MV-4-11 (cell line): Measurements from ENCODE around the gene GJA3.

Source experiments
- DNase-seq: peaks from one replicate; lab custom pipeline; 2025; lab: John Stamatoyannopoulos, UW

GJA3 gene

DNA sequence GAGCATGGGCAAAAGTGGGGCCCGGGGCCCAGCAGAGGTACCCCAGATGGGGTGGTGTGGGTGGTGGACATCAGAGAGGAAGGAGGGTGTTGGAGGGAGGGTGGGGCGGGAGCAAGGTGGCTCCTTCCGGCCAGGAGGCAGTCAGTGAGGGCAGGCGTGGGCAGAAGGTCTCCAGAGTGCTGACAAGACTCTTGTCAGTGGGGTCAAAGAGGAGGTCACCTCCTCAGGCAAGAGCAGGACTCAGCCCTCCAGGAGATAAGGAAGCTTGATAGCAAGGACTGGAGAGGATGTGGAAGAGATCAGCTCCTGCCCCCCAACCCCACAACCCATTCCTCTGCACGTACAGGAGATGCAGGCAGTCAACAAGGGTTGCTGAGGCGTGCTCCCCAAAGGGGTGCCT is 9.8 kb downstream of the GJA3 start:
- no peak for DNase-seq

DNA sequence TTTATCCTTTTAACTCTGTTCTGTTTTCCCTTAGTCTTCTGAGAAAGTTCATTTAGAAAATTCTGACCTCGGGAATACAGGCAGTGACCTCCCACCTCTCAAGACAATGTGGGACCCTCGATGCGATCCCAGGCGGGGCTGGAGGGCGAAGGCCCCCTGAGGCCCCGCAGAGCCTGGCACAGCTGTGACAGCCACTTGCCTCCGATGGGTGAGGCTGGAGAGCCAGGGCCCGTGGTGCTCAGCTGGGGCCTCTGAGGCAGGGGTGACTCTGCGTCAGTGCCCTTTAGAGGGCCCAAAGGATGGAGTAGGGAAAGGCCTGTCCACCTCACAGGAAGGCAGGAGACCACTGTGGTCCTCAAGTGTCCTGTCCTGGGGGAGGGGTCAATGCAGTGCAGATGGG is 10.3 kb downstream of the GJA3 start:
- no peak for DNase-seq

- DNase-seq = no peak
Measured at GRCh38 chr13:20149762-20150161, 11.1 kb downstream of the GJA3 start.

DNA sequence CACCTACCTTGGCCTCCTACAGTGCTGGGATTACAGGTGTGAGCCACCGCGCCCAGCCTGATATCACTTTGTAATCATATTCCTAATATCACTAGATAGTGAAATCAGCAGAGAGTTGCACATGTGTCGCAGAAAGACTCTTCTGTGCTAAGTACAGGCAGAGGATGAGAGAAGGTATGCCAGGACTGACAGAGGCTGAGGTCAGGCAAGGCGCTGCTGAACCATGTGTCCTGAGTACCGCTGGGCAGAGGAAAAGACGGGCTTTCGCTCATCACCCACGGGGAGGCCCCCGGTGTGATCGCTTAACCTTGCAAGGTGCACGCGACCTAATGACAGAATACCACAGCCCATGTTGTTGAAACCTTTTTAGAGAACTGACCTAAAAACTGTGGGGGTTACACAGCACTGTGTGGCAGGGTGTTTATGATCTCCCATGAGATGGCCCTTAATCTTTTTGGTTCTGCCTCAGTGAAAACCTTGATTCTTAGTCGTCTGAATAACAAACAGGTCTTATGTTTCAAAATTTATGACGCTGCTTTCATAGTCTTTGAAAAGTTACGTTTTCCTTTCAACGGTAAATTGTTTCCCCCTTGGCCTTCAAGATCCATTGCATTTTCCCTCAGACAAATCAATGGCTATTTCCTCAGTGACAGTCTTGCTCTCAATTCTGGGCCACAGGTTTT is 12.2 kb downstream of the GJA3 start:
- DNase-seq = no peak

- DNase-seq = no peak
Measured at GRCh38 chr13:20146381-20146780, 14.5 kb downstream of the GJA3 start.

GRCh38 chr13:20145521-20145920 is 15.3 kb downstream of the GJA3 start:
- no peak for DNase-seq

- DNase-seq = no peak
Measured at GRCh38 chr13:20144141-20144850, 16.6 kb downstream of the GJA3 start.

- no peak for DNase-seq
Measured at GRCh38 chr13:20142927-20143480, 17.8 kb downstream of the GJA3 start.

GRCh38 chr13:20142023-20142926 is 18.6 kb downstream of the GJA3 start:
- DNase-seq = no peak

- no peak for DNase-seq
Measured at GRCh38 chr13:20141238-20142022, 19.4 kb downstream of the GJA3 start.

DNA sequence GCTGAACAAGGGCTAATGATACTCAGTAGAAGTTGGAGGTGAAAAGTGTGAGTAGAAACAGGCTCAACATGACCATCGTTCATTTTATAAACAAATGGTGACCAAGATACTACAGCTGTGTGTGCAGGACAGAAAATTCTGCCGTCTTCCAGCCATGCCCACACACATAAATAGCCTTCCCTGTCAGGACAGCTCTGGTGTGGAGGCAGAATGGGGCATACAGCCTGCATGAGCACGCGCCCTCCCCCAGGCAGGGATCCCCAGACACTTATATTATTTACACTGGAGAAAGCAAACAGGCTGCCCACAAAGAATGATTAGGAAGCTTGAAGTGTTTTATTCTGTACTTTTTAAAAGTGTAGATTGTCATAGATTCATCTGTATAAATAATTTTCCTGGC is 20.4 kb downstream of the GJA3 start:
- no peak for DNase-seq

DNA sequence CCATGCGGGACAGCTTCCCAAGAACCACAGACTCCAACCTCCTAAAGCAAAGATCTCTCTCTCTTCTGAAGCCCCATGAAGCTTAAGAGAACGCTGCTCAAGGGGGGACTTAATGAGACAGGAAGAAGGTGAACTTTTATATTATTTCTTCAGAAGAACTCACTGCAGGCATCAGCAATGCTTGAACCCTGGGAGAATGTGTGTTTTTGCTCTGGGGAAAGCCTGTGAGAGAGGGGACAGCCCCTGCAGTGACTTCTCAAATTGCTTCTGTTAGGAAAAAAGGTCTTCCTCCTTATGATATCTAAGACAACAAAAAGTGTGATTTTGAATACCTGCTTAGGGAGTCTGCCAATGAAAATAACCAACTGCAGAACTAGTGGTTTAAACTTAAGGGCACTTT is 23.0 kb downstream of the GJA3 start:
- no peak for DNase-seq

- DNase-seq = no peak
Measured at GRCh38 chr13:20136781-20137703, 23.8 kb downstream of the GJA3 start.

- DNase-seq = no peak
Measured at GRCh38 chr13:20134732-20135131, 26.1 kb downstream of the GJA3 start.

DNA sequence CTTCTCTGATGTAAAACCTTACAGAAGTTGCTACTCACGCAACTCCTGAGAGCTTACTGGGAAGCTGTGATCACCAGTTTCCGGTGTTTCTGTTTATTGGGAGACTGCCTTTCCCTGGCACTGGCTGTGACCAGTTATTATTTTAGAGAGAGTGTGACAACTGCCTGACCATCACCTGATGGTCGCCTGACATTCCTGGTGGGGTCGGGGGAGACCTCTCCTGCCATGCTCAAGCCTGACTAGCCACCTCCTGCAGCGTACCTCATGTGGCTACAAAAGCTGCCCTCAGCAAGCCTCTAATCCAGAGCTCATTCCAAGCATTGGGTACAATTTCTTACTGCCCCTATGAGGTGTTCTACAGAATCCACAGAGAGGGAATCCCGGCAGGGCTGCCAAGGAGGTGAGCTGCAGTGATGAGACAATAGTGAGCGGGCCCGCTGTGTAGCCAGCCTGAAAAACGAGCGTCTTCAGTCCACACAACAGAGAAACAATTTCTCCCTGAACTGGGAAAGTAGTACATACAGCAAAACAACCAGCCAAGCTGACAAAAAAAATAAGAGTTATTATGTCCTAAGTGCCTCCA is 28.7 kb downstream of the GJA3 start:
- DNase-seq = no peak

- no peak for DNase-seq
Measured at GRCh38 chr13:20131057-20131832, 29.6 kb downstream of the GJA3 start.

DNA sequence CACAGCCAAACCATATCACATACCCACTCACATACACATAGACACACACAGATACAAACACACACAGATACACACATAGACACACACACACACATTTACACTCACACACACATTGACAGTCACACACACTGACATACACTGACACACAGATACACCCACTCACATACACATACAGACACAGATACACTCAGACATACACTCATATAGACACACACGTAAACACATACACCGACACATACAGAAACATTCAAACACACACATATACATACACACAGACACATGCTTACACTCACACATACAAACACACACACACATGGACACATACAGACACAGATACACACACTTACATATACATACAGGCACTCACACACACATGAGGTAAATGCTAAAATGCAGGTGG is 30.2 kb downstream of the GJA3 start:
- DNase-seq = no peak

GRCh38 chr13:20130012-20130411 is 30.8 kb downstream of the GJA3 start:
- DNase-seq = no peak

GRCh38 chr13:20129076-20129475 is 31.8 kb downstream of the GJA3 start:
- DNase-seq = no peak
